Testis (tissue), 3 donors: ENCODE results near the gene MNT. TPM values are rescaled to one million over a fixed set of nuclear protein-coding genes. Genes with fewer than 3 reads are reported as not detected.

Experiments used
- DNase-seq: peaks from one replicate; pipeline ENCODE4 v3.0.0-alpha.2; 2019
- H3K27ac ChIP-seq, 2 donors: fragments of 200-600 bp; sonication (generic); one replicate each; pipeline ENCODE4 v1.5.1; 2019
- H3K27me3 ChIP-seq: fragments of 200-600 bp; sonication (generic); one replicate; pipeline ENCODE4 v1.5.1; 2019
- H3K36me3 ChIP-seq: fragments of 200-600 bp; sonication (generic); one replicate; pipeline ENCODE4 v1.5.1; 2017; ENCODE audit warnings: low read depth; ENCODE audit errors: missing control alignments
- H3K4me1 ChIP-seq: fragments of 200-600 bp; sonication (generic); one replicate; pipeline ENCODE4 v1.5.1; 2019
- H3K4me3 ChIP-seq, 2 donors: fragments of 200-600 bp; sonication (generic); one replicate each; pipeline ENCODE4 v1.5.1; 2017 to 2019
- H3K9me3 ChIP-seq: fragments of 200-600 bp; sonication (generic); one replicate; pipeline ENCODE4 v1.5.1; 2017
- CTCF ChIP-seq, 3 experiments: fragments of 450-650 bp in 2 of 3; fragments of 200-600 bp in 1 of 3; sonication (generic) in 1 of 3; IDR thresholded peaks; one replicate each; pipeline ENCODE4 v1.5.1; 2016 to 2019; ENCODE audit warnings: antibody characterized with exemption in 3 of 3, mild to moderate bottlenecking in 2 of 3, moderate library complexity in 1 of 3
- POLR2A ChIP-seq: fragments of 450-650 bp; IDR thresholded peaks from one replicate; pipeline ENCODE4 v1.6.1; 2017; ENCODE audit warnings: antibody characterized with exemption, mild to moderate bottlenecking, moderate library complexity
- WGBS, 2 donors: methylation state at CpG; one replicate each; pipeline ENCODE4 v1.1.5; 2018; 5-methylcytosine and 5-hydroxymethylcytosine counted together
- intact Hi-C: fragments of 100-400 bp; cut with DNase I; formaldehyde crosslinking; loops from one replicate; pipeline ENCODE4 v1.15.1; 2023; ENCODE audit warnings: low total_unique reads
- polyA plus RNA-seq: library from polyadenylated mRNA; stranded (reverse); fragments of 350-450 nt; fragmentation: Illumina TruSeq; extraction: RNeasy Lipid Tissue Mini Kit (QIAGEN cat#74804); gene quantifications from one replicate; pipeline ENCODE4 v1.2.3, GENCODE V29; 2014; ENCODE audit warnings: low read depth, low replicate concordance; ENCODE audit not compliant: insufficient read depth
- total RNA-seq, 2 donors: library from RNA; depleted of rRNA; stranded (reverse); fragments of >200 nt; gene quantifications; one replicate each; pipeline ENCODE4 v1.2.3, GENCODE V29; 2016

The MNT gene
- total and polyA plus RNA-seq, 3 donors from 2014 or later = 27.9 to 67.7 (median 46.3) TPM

- WGBS, 2 donors = 73 to 75% methylated on average over 12 to 20 of the region's 20 CpGs
- intact Hi-C loops = no loop called here
- Histone ChIP-seq H3K27ac (no peak overlapping the region), H3K4me1 (no peaks in the 10 kb centered on the region), H3K4me3 (no peak overlapping the region), H3K9me3 (no peaks in the 10 kb centered on the region), H3K36me3 (no peaks in the 10 kb centered on the region), H3K27me3 (no peaks in the 10 kb centered on the region)
- TF ChIP-seq POLR2A = no peak
- TF ChIP-seq CTCF (IDR thresholded peaks at IDR 0.05) = no peak
- no peak for DNase-seq
Measured at GRCh38 chr17:2369551-2370210, 31.2 kb downstream of the MNT start.

GRCh38 chr17:2369039-2369438, 31.8 kb downstream of the MNT start:
- TF ChIP-seq CTCF (IDR thresholded peaks at IDR 0.05) (no peak), POLR2A (no peak)
- no peak overlapping the region for H3K4me3 ChIP-seq
- 79 to 91% methylated on average over 5 of the region's 5 CpGs for WGBS, 2 donors
- H3K36me3 ChIP-seq = no peaks in the 10 kb centered on the region
- no peaks in the 10 kb centered on the region for H3K4me1 ChIP-seq
- intact Hi-C loops = no loop called here
- no peaks in the 10 kb centered on the region for H3K27me3 ChIP-seq
- no peak for DNase-seq
- no peak overlapping the region for H3K27ac ChIP-seq
- H3K9me3 ChIP-seq = no peaks in the 10 kb centered on the region

- TF ChIP-seq CTCF (IDR thresholded peaks at IDR 0.05) (no peak), POLR2A (no peak)
- Histone ChIP-seq H3K36me3 (no peaks in the 10 kb centered on the region), H3K27ac (no peak overlapping the region), H3K9me3 (no peaks in the 10 kb centered on the region), H3K27me3 (no peaks in the 10 kb centered on the region), H3K4me1 (no peaks in the 10 kb centered on the region), H3K4me3 (no peak overlapping the region)
- no peak for DNase-seq
- WGBS, 2 donors = 87 to 93% methylated on average over 5 to 8 of the region's 8 CpGs
- intact Hi-C loops = no loop called here
Measured at GRCh38 chr17:2368359-2368758, 32.5 kb downstream of the MNT start.

GRCh38 chr17:2366747-2367494, 33.9 kb downstream of the MNT start:
- no peak overlapping the region for H3K27ac ChIP-seq
- no peak overlapping the region for H3K4me3 ChIP-seq
- no peaks in the 10 kb centered on the region for H3K4me1 ChIP-seq
- TF ChIP-seq CTCF (IDR thresholded peaks at IDR 0.05) (no peak), POLR2A (no peak)
- no peaks in the 10 kb centered on the region for H3K9me3 ChIP-seq
- intact Hi-C loops = no loop called here
- H3K27me3 ChIP-seq = no peaks in the 10 kb centered on the region
- no peaks in the 10 kb centered on the region for H3K36me3 ChIP-seq
- 80 to 82% methylated on average over 24 to 26 of the region's 26 CpGs for WGBS, 2 donors
- DNase-seq = no peak
